GM21367 (cell line): ENCODE measurements around the gene KRT16.
"Not testable (repeated sequence)": the region's sequence is repeated elsewhere in the genome, so short reads cannot be mapped to it uniquely, and the experiment has no call there.

Source experiments
- ATAC-seq: cut with Tn5 transposase; IDR thresholded peaks from one replicate; pipeline ENCODE4 v1.9.1; 2021; ENCODE audit not compliant: unreplicated experiment

The KRT16 gene

DNA sequence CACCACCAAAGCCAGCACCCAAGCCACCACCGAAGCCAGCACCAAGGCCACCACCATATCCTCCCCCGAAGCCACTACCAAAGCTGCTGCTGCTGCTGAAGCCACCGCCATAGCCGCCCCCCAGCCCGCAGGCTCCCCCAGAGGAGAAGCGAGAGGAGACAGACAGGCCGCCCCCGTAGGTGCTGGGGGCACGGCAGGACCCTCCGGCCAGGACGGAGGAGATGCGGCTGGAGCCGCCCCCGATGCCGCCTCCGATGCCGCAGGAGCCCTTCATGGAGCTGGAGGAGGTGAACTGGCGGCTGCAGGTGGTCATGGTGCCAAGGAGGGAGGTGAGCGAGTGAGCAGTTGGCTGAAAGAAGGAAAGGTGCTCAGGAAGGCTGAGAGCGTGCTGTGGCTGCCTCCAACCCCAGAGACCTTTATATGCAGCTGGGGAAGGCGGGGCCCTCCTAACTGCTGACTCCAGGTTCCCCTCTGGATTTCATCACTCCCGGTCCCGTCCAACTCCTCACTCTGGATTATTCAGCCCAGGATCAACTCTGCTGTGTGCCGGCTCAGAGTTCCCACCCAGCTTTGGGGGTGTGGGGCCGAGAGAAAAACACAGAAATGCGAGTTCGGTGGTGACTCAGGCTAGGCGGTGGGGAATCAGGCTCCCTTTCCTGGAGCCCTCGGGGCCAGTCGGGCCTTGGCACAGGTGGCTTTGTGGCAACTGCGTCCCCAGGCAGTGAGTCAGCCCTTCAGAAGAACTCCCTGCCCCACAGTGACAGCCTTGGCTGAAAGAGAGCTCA is at the start of gene KRT16:
Gene KRT16 (minus strand): TSS at position 392 of the 785 bp plus-strand sequence. CDS start 79 bp downstream, at position 313.
- ATAC-seq: not testable (repeated sequence)

DNA sequence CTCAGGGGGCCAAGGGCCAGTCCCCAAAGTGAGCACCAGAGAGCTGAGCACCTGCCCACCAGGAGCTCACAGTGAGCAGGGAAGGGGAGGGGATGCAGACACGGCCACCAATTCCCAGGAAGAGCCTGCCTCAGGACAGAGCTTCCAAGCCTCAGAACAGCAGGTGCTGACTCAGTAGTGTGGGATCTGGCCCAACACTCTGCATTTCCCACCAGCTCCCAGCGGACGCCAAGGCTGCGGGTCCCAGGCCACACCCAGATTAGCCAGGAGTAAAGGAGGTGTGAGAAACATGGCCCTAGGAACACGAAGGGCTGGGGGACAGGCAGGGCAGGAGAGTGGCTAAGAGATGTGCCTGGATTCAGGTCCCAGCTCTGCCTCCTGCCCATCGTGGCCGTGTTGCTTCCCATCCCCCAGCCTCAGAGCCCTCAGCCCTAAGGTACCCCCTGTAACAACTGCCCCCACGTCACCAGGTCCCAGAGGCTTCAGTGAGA is 47.7 kb upstream of the KRT16 start:
- ATAC-seq: no peak

DNA sequence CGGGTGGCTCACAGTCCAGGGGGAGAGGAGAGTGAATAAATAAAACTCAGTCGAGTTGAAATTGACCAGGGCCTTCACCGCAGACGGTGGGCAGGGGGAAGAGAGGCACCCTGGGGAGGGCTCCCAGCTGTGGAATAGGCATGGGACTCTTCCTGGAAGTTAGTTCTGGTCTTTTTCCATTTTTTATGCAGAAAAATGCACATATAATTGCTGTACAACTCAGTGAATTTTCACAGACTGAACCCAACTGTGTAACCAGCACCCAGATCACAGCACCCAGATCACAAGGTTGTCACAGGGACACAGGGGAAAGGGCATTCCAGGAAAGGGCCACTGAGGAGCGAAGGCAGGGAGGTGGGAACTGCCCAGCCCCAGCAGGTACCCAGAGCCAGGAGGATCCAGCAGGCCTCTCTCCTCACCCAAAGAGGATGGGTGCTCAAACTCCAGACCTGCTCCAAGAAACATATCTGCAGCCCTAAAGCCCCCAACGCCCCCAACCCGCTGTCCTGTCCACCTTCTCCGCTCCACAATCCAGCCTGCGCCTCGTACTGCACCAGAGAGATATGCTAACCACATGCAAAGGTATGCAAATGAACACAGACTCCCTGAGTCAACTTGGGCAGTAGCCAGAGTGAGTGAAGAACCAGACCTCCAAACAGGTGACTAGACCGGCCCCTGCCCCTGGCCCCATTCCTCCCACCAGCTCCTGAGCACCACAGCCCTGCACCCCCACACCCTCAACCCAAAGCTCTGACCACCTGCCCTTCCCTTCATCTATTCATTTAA is 47.1 kb upstream of the KRT16 start:
- no peak for ATAC-seq

DNA sequence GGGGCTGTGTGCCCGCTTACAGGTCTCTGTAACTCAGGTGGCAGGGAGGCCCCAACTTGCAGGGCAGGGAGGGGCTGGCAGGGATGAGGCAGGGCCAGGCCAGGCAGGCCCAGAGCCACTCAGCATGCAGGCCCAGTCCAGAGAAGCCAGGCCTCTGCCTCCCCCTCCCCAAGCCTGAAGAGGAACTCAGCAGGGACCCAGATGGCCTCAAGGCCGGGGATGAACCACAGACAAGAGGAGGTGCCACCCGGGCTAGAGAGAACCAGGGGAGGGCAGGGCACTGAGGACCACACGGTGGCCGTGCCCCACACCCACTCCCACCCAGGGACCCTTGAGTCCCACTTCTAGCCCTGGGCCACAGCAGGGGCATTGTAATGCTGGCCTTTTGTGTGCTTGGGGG is 46.3 kb upstream of the KRT16 start:
- ATAC-seq: no peak

DNA sequence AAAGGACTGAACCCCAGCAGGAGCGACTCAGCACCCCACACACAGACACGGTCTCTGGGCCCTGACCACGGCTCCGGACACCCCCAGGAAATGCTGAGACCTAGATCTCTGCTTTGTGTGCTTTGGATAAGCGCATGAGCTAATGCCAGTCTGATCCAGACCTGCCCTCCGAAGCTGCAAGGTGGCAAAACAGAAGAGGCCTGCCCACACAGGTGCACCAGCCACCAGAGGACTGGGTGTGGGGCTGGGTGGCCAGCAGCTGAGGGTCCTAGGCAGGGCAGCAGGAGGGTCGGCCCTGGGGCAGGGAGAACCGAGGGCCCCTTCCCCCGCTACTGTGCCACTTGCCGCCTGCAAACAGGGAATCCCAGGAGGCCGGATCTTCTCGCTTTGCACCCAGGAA is 45.4 kb upstream of the KRT16 start:
- ATAC-seq: no peak

DNA sequence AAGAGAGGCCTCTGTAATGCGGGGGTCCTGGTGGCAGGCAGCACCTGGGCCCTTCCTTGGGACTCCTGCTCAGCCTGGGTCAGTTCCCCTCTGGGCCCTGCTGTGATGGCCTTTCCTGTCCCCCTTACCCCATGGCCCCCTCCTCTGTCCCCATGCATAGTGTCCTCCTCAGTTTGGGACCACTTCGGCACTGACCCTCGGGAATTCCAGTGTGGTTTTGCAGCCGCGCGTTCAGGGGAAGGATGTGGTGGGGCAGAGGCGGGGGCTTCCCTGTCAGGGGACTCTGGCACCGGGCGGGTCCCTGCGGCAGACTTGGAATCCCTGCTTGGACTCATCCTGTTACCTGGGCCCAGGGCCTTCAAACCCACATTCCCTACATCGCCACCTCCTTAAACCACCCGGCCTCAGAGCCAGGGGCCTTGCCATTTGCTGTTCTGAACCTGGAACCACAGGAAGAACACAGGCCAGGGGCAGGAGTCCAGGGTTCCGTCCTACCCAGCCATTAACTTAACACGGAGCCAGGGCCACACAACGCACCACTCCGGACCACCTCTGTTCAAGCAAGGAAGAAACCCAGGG is 44.7 kb upstream of the KRT16 start:
- ATAC-seq: no peak

DNA sequence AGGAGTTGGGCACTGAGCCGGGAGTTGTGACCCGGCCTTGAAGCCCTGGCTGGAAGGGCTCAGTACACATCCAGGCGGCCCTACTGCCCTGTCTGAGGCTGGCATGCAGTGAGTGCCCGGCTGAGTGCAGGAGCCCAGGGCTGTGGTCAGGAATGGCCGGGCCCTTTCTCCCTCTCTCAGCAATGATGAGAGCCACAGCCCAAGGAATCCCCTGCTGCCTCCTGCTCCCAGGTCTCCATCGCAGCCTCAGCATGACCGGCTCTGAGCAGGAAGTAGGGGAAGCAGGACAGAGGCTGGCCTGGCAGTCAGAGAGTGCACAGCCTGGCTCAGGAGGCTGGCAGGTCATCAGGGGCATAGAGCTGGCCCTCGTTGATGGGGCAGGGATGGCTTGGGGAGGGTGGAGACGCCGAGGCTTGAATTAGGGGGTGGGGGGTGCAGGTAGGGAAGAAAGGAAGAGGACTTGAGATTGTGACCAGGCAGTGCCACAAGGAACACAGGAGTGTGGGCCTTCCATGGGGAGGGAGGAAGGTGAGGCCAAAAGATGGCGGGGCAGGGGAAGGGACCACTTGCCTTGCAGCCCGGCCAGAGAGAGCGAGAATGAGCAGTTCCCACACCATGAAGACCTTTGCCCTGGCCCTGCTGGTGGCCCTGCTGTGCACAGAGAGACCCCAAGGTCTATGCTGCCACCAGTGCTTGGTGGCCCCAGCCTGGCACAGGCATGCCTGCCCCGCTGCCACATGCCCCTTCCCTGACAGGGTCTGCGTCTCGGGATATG is 43.9 kb upstream of the KRT16 start:
- ATAC-seq: no peak

DNA sequence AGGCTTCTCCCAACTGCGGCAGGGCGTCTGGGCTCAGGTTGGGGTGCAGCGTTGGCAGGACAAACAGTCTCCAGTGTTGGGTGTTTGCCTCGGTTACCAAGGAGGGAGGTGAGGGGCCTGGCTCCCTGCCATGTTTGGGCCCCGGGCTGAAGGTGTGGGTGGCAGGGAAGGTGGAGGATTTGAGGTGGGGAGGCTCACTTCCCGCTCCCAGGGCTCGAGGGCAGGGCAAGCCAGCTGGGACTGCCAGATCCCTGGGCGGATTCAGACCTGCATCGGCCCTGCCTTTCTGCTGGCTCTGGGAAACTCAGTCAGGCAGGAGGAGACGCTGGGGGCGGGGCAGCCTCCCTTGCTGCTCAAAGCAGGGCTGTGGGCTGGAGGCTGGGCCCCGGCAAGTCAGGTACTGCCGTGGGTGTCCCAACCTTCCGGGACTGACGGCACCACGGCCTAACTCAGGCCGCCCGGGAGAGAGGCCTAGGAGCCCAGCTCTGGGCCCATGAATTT is 43.1 kb upstream of the KRT16 start:
- no peak for ATAC-seq

DNA sequence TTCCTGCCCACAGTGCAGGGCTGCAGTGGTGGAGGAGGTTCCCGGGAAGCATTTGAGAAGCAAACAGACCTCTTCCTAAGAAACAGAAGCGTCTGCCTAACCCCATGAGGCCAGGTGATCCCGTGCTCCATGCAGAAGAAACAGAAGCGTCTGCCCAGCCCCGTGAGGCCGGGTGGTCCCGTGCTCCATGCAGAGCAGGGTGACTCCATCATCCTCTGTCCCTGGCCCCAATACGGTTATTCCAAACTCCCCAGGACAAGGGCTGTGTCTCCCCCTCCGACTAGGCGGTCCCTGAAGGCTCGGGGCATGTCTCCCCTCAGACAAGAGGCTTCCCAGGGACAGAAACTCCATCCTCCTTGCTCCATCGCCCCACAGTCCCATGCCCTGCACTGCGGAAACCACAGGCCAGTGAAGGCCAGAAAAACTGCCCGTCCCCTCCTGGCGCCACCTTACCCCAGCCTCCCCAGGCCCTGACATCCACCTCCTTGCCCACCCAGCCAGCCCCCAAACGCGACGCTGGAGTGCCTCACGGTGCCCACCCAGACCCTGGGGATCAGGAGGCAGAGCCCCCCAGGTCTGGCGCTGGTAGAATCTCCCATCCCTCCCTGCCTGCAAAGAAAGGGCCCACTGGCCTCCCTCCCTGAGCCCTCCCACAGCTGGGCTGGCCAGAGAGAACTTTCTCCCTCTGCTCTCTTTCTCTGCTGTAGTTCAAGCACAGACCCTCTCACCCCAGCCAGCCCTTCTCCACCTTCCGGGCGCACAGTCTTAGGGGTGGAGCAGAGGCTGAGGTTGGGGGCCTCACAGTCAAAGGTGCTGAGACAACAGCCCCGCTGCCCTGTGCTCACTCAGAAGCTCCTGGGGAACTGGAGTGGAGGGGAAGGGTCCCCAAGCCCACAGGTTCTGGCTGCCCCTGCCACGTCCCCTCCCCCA is 42.4 kb upstream of the KRT16 start:
- ATAC-seq: no peak

DNA sequence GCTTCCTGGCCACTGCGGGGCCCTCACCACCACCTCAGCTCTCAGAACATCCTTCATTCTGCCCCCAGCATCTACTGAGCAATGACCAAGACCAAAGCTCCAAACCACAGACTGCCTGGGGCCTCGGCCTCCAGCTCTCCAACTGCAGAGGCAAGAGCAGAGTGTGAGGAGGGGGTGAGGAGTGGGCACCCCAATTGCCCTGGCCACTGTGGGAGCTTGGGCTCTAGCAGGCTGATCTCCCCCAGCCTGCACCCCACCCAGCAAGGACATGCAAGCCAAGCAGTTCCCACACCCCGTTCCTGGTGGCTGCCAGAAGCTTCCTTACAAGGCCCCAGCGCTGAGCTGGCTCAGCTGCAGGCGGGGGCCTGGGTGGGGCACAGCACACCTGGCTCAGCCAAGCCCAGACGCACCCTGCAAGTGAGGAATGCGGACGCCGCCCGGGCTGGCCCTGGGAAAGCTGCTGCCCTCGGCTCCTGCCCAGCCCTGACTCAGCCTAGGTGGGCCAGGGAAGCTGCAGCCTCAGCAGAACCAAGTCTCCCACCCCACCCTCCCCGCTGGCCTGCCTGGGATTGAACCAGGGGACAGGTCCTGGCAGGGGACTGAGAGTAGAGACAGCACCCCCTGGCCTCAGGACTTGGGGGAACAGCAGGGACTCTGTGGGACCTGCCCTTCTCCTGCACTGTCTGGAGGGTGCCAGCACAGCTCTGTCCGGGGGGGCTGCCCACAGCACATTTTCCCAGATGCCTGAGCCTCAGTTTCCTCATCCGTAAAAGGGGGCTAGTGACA is 41.5 kb upstream of the KRT16 start:
- no peak for ATAC-seq

DNA sequence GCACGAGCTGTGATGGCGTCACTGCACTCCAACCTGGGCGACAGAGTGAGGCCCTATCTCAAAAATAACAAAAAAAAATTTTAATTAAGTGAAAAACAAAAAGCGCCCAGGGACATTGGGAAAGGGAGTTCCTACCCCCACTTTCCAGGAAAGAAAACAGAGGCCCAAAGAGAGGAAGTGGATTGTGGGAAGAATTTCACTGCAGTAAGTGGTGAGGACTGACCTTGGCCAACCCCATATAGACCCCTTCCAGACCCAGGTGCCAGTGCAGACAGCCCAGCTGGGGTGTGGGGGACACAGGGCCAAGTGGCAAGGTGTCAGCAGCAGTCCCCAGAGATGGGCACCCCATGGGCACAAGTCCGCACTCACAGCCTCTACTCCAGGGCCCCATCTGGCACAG is 40.9 kb upstream of the KRT16 start:
- ATAC-seq: no peak

DNA sequence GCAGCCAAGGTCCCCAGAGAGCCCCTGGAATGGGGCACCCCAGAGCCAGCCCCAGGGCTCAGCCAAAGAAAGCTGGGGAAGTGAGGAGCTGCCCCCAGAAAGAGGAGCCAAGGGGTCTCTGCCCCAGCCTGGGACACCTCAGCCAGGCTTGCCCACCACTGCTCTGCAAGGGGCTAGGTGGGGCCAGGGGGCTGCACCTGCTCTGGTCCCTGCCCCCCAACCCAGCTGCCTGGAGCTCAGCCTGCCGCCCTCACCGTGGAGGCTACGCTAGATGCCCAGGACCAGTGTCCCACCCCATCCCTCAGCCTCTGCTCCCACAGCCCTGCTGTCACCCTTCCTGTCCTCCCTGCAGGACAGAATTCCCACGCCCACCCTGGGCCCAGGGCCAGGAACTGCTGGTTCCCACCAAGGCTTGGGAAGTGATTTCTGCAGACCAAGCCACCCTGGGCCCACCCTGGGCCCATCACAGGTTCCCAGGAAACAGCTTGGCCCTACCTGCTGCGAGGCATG is 39.9 kb upstream of the KRT16 start:
- ATAC-seq: no peak

DNA sequence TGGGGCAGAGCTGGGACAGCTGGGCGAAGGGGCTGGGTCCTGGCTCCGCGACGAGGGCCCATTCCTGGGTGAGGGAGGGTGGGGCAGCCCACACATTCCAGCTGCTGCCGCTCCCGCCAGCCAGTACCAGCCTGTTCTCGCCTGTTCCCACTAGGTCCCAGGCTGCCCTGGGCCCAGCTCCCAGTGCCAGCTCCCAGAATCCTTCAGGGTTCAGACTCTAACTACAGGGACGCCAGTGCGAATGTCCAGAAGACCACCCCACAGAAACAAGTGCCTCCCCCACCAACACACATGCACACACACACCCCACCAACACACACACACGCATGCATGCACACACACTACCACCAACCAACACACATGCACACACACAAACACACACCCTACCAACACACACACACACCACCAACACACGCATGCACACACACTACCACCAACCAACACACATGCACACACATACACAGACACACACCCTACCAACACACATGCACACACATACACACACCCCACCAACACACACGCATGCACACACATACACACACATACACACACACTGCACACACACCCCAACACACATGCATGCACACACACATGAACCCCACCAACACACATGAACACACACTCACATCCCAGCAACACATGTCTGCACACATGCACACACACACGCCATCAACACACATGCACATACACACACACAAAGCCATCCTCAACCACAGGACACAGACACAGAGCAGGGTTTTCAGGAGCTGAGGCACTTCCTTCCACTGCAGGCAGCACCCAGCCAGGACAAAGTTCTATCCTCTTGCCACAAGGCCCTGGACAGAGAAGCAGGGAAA is 39.3 kb upstream of the KRT16 start:
- ATAC-seq: no peak

DNA sequence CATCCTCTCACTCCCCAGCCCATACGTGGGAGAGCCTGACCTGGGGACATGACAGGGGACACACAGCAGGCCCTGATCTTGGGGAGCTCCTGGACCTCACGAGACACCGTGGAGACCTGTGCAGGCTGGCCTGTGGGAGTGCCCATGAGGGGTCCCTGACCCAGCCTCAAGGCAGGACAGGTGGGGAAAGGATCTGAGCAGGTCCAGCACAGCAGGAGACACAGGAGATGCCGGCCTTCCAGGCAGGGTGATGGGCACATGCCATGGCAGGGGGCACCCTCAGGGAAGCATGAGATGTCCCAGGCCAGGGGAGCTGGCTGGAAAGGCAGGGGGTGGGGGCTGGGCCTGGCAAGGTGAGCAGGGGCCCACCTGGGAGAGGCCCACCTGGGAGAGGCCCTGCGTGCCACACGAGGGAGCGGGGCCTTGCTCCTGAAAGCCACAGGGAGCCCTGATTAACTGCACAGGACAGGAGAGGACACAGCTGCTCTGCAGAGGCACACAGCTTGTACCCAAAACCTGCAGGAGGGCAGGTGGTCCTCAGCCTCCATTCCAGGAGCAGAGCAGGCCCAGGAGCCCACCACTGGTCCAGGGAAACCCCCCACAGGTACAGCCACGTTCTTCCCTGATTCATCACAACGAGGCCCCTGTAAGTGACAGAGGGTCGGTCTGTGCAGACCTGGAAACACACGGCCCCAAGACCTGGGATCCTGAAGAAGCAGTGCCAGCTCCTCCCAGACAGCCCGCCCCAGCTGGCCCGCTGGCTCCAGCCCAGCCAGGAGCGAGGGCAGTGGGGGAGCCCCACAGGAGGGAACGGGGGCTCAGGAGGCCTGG is 38.4 kb upstream of the KRT16 start:
- no peak for ATAC-seq

DNA sequence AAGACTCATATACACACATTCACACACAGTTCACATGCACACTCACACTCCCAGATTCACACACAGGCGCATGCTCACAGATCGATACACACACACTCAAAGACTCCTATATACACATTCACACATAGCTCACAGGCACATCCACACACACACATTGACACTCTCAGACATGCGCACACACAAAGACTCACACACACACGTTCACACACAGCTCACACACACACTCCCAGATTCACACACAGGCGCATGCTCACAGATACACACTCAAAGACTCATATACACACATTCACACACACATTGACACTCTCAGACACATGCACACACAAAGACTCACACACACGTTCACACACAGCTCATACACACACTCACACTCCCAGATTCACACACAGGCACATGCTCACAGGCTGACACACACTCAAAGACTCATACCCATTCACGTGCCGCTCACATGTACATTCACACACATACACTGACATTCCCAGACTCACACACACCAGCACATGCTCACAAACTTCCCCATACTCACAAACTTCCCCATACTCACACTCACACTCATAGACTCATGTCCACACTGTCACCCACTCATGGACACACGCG is 37.5 kb upstream of the KRT16 start:
- no peak for ATAC-seq

DNA sequence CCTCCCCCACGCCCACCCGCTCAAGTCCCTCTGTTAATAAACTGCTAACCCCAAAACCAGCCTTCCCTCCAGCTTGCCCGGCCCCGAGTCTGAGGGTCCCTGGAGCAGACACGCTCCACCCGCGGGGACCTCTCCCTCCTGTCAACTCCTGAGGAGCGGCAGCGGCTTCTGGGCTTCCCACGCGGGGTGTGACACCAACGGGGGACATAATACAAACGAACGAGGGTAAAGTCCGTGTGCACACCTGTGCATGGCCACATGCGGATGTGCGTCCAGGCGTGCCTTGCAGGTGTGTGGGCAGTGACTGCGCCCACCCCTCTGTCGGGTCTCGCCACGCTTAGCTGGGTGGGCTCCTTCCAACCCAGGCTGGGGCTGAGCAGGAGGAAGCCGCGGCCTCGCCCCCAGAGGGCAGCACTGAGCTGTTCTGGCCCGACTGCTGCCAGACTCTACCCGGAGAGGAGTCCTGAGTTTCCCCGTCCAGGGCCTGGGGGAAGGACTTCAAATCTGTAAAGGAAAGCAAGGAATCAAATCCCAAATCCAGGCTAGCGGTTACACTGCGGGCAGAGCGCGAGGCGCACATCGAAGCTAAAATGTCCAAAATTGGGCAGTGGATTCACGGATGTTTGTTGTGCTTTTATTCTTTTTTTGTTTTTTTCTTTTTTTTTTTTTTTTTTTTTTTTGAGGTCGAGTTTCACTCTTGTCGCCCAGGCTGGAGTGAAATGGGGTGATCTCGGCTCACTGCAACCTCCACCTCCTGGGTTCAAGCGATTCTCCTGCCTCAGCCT is 36.0 kb upstream of the KRT16 start:
- no peak for ATAC-seq
